ENCODE results near the gene RC3H2. TPM values are rescaled to one million over a fixed set of nuclear protein-coding genes. Genes with fewer than 3 reads are reported as not detected.
"Not testable (repeated sequence)": the region's sequence is repeated elsewhere in the genome, so short reads cannot be mapped to it uniquely, and the experiment has no call there.

Gene RC3H2
- total and polyA plus RNA-seq, 2 experiments from 2014 or later: 17.8 to 43.7 TPM

GRCh38 chr9:122810306-122810946 lies 94.7 kb downstream of the RC3H2 start:
- H3K9me3 ChIP-seq (ENCODE audit: low read depth): no peaks in the 10 kb centered on the region
- no peaks in the 10 kb centered on the region for H3K36me3 ChIP-seq (replicated peaks; ENCODE audit: insufficient read depth, low read depth)
- no peaks in the 10 kb centered on the region for H3K9me2 ChIP-seq (replicated peaks; ENCODE audit: insufficient read depth)
- TF ChIP-seq EZH2 (IDR thresholded peaks at IDR 0.05; ENCODE audit: borderline replicate concordance) (no peak), EZH2phosphoT487 (IDR thresholded peaks at IDR 0.05; ENCODE audit: low read depth, severe bottlenecking, unreplicated experiment) (no peak)
- TF ChIP-seq, protein P1, sequence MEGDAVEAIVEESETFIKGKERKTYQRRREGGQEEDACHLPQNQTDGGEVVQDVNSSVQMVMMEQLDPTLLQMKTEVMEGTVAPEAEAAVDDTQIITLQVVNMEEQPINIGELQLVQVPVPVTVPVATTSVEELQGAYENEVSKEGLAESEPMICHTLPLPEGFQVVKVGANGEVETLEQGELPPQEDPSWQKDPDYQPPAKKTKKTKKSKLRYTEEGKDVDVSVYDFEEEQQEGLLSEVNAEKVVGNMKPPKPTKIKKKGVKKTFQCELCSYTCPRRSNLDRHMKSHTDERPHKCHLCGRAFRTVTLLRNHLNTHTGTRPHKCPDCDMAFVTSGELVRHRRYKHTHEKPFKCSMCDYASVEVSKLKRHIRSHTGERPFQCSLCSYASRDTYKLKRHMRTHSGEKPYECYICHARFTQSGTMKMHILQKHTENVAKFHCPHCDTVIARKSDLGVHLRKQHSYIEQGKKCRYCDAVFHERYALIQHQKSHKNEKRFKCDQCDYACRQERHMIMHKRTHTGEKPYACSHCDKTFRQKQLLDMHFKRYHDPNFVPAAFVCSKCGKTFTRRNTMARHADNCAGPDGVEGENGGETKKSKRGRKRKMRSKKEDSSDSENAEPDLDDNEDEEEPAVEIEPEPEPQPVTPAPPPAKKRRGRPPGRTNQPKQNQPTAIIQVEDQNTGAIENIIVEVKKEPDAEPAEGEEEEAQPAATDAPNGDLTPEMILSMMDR (IDR thresholded peaks at IDR 0.05; ENCODE audit: poor library complexity): peak; percentile 78
- peak; percentile 85 for DNase-seq (ENCODE audit: low spot score)
- no peaks in the 10 kb centered on the region for H4K20me1 ChIP-seq (ENCODE audit: insufficient read depth, poor library complexity, severe bottlenecking)
- 5% methylated on average over 8 of the region's 8 CpGs for WGBS (ENCODE audit: low lambda C conversion rate, missing lambda C conversion rate)
- no peak overlapping the region for H3K27ac ChIP-seq
- H2AFZ ChIP-seq: no peak overlapping the region
- H3K4me3 ChIP-seq: no peak overlapping the region
- no peaks in the 10 kb centered on the region for H3K4me1 ChIP-seq (ENCODE audit: insufficient read depth)
- H3K79me2 ChIP-seq: no peaks in the 10 kb centered on the region
- no peak overlapping the region for H3K4me2 ChIP-seq
- H3K27me3 ChIP-seq: no peaks in the 10 kb centered on the region

DNA sequence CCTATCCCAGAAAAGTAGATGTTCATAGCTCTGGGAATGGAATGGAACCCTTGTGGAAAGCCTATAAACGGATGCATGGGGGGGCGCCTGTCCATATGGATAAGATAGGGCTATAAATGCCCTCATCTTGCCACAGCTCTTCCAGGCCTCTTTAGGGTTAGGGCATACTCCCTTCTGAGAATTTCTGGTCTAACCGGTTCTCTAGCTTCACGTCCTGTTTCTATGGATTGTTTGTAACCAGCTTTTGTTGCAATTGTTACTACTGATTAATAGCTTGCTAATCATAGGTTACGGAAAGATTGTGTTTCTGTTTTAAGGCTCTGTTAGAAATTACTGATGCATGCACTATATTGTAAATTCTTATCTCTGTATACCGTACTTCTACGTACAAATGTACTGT lies 95.9 kb downstream of the RC3H2 start:
- not testable (repeated sequence) for H4K20me1 ChIP-seq (ENCODE audit: insufficient read depth, poor library complexity, severe bottlenecking); H3K27me3 ChIP-seq; H3K9me2 ChIP-seq (replicated peaks; ENCODE audit: insufficient read depth); H3K36me3 ChIP-seq (replicated peaks; ENCODE audit: insufficient read depth, low read depth); H3K27ac ChIP-seq; DNase-seq (ENCODE audit: low spot score); H3K4me3 ChIP-seq; H2AFZ ChIP-seq; H3K9me3 ChIP-seq (ENCODE audit: low read depth); H3K79me2 ChIP-seq; H3K4me1 ChIP-seq (ENCODE audit: insufficient read depth)
- H3K4me2 ChIP-seq: peak overlapping the region; percentile 13
- WGBS (ENCODE audit: low lambda C conversion rate, missing lambda C conversion rate): 50% methylated on average over 7 of the region's 7 CpGs

DNA sequence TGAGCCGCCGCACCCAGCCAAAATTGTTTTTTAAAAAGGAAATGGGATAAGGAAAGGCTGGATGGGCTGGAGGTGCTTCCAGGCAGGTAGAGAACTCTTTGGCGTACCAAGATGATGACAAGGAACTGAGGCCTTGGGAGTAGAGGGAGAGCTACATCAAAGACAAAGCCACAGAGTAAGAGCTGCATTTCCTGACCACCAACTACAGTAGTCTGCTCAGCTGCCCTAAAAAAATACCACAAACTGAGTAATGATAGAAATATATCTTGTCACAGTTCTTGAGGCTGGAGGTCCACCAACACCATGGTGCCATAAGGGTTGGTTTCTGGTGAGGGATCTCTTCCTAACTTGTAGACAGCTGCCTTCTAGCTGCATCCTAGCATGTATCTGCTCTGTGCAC lies 97.0 kb downstream of the RC3H2 start:
- TF ChIP-seq, protein P1 (IDR thresholded peaks at IDR 0.05; ENCODE audit: poor library complexity): no peak
- TF ChIP-seq EZH2 (IDR thresholded peaks at IDR 0.05; ENCODE audit: borderline replicate concordance) (no peak), EZH2phosphoT487 (IDR thresholded peaks at IDR 0.05; ENCODE audit: low read depth, severe bottlenecking, unreplicated experiment) (no peak)
- Histone ChIP-seq H3K4me1 (ENCODE audit: insufficient read depth) (no peaks in the 10 kb centered on the region), H3K27ac (no peak overlapping the region), H3K27me3 (no peaks in the 10 kb centered on the region), H2AFZ (no peak overlapping the region), H3K9me3 (ENCODE audit: low read depth) (no peaks in the 10 kb centered on the region), H3K4me3 (no peak overlapping the region), H3K4me2 (no peak overlapping the region), H3K36me3 (replicated peaks; ENCODE audit: insufficient read depth, low read depth) (no peaks in the 10 kb centered on the region), H3K79me2 (no peaks in the 10 kb centered on the region), H3K9me2 (replicated peaks; ENCODE audit: insufficient read depth) (no peaks in the 10 kb centered on the region), H4K20me1 (ENCODE audit: insufficient read depth, poor library complexity, severe bottlenecking) (no peaks in the 10 kb centered on the region)
- DNase-seq (ENCODE audit: low spot score): no peak
- 96% methylated on average over 3 of the region's 3 CpGs for WGBS (ENCODE audit: low lambda C conversion rate, missing lambda C conversion rate)

DNA sequence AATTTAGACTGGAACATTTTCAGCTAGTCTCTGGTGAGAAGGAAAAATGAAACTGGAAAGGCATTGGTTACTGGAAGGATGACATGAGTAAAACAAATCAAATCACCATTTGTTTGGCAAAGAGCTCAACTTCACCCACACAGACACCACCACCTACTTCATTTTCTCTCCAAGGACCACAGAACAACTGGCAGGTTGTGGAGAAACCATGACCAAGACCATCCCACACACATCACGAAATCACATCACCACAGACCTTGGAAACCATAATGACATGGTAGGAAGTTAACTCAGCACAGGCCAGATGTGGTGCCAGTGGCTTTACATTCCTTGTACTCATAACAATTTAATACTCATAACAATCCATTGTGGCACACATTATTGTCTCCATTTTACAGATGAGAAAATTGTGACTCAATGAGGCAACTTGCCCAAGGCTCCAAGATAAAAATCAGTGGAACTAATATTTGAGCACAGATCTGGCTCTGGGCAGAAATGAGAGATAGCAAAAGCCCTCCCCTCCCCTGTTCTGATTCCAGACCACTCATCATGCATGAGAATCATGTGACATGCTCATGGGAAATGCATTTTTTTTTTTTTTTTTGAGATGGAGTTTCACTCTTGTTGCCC lies 97.8 kb downstream of the RC3H2 start:
- no peak overlapping the region for H2AFZ ChIP-seq
- H3K4me3 ChIP-seq: no peak overlapping the region
- no peak overlapping the region for H3K4me2 ChIP-seq
- TF ChIP-seq EZH2phosphoT487 (IDR thresholded peaks at IDR 0.05; ENCODE audit: low read depth, severe bottlenecking, unreplicated experiment): no peak
- TF ChIP-seq, protein P1 (IDR thresholded peaks at IDR 0.05; ENCODE audit: poor library complexity): no peak
- no peak for TF ChIP-seq EZH2 (IDR thresholded peaks at IDR 0.05; ENCODE audit: borderline replicate concordance)
- no peak overlapping the region for H3K27ac ChIP-seq
- DNase-seq (ENCODE audit: low spot score): no peak
- no peaks in the 10 kb centered on the region for H3K9me2 ChIP-seq (replicated peaks; ENCODE audit: insufficient read depth)
- H3K79me2 ChIP-seq: no peaks in the 10 kb centered on the region
- H3K27me3 ChIP-seq: no peaks in the 10 kb centered on the region
- WGBS (ENCODE audit: low lambda C conversion rate, missing lambda C conversion rate): 75% methylated on average over 1 of the region's 1 CpG
- no peaks in the 10 kb centered on the region for H3K9me3 ChIP-seq (ENCODE audit: low read depth)
- H3K4me1 ChIP-seq (ENCODE audit: insufficient read depth): no peaks in the 10 kb centered on the region
- H4K20me1 ChIP-seq (ENCODE audit: insufficient read depth, poor library complexity, severe bottlenecking): no peaks in the 10 kb centered on the region
- no peaks in the 10 kb centered on the region for H3K36me3 ChIP-seq (replicated peaks; ENCODE audit: insufficient read depth, low read depth)

Measured in hepatocyte (in vitro differentiated cells).